SK-N-SH treated with all-trans-retinoic acid at 6 μM for 48 hours (cell line): ENCODE data around the gene EPOP.

ENCODE experiments used
- POU6F1 ChIP-seq: fragments of 250-450 bp; sonication (Bioruptor Pico); IDR thresholded peaks from 2 replicates; pipeline ENCODE4 v1.8.0; 2021; ENCODE audit warnings: low read depth, mild to moderate bottlenecking, moderate library complexity, borderline replicate concordance
- TCF4 ChIP-seq: fragments of 250-450 bp; sonication (Bioruptor Pico); IDR thresholded peaks from 2 replicates; pipeline ENCODE4 v1.8.0; 2021; ENCODE audit warnings: mild to moderate bottlenecking, moderate library complexity, borderline replicate concordance
- ZC3H10 ChIP-seq: fragments of 250-450 bp; sonication (Bioruptor Pico); IDR thresholded peaks from 2 replicates; pipeline ENCODE4 v1.5.1; 2021; ENCODE audit warnings: mild to moderate bottlenecking, moderate library complexity
- ZNF565 ChIP-seq: fragments of 450-650 bp; formaldehyde crosslinking; conservative IDR thresholded peaks from 2 replicates; pipeline ENCODE4 v1.5.0; 2020; ENCODE audit warnings: low read depth, mild to moderate bottlenecking, moderate library complexity
- TF ChIP-seq, protein P1 (sequence below): fragments of 250-450 bp; sonication (Bioruptor Pico); IDR thresholded peaks from 2 replicates; pipeline ENCODE4 v1.5.1; 2021; ENCODE audit warnings: mild to moderate bottlenecking, moderate library complexity
- TF ChIP-seq, protein P2 (sequence below): fragments of 250-450 bp; sonication (Bioruptor Pico); IDR thresholded peaks from 2 replicates; pipeline ENCODE4 v1.8.0; 2020; ENCODE audit warnings: mild to moderate bottlenecking, moderate library complexity, borderline replicate concordance

DNA sequence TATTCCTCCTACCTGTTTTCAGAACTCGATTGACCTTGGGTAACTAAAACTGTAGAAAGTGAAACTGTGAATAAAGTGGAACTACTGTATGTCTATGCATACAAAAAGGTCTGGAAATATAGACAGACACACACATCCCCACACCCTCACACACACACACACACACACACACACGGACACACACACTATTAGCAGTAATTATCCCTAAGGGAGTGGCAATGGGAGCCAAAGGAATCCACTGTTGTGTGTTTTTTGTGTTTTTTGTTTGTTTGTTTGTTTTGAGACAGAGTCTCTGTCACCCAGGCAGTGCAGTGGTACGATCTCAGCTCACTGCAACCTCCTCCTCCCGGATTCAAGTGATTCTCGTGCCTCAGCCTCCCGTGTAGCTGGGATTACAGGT lies 42.4 kb downstream of the EPOP start:
- no peak for TF ChIP-seq TCF4
- TF ChIP-seq, protein P1, sequence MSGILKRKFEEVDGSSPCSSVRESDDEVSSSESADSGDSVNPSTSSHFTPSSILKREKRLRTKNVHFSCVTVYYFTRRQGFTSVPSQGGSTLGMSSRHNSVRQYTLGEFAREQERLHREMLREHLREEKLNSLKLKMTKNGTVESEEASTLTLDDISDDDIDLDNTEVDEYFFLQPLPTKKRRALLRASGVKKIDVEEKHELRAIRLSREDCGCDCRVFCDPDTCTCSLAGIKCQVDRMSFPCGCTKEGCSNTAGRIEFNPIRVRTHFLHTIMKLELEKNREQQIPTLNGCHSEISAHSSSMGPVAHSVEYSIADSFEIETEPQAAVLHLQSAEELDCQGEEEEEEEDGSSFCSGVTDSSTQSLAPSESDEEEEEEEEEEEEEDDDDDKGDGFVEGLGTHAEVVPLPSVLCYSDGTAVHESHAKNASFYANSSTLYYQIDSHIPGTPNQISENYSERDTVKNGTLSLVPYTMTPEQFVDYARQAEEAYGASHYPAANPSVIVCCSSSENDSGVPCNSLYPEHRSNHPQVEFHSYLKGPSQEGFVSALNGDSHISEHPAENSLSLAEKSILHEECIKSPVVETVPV (CRISPR knock-in tag), result no peak
- TF ChIP-seq, protein P2, sequence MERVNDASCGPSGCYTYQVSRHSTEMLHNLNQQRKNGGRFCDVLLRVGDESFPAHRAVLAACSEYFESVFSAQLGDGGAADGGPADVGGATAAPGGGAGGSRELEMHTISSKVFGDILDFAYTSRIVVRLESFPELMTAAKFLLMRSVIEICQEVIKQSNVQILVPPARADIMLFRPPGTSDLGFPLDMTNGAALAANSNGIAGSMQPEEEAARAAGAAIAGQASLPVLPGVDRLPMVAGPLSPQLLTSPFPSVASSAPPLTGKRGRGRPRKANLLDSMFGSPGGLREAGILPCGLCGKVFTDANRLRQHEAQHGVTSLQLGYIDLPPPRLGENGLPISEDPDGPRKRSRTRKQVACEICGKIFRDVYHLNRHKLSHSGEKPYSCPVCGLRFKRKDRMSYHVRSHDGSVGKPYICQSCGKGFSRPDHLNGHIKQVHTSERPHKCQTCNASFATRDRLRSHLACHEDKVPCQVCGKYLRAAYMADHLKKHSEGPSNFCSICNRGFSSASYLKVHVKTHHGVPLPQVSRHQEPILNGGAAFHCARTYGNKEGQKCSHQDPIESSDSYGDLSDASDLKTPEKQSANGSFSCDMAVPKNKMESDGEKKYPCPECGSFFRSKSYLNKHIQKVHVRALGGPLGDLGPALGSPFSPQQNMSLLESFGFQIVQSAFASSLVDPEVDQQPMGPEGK (CRISPR knock-in tag), result no peak
- no peak for TF ChIP-seq POU6F1
- TF ChIP-seq ZC3H10, result no peak
- no peak for TF ChIP-seq ZNF565 (CRISPR knock-in tag)
